GM12878 (cell line): ENCODE results near the gene ZNF581. TPM values are rescaled to one million over a fixed set of nuclear protein-coding genes. Genes with fewer than 3 reads are reported as not detected.

Source experiments
- ATAC-seq: fragments of 200-7000 bp; cut with Tn5 transposase; 3 replicates; pipeline ENCODE4 v1.9.1; 2020; ENCODE audit warnings: mild to moderate bottlenecking, moderate library complexity
- BruUV-seq: library from RNA; stranded (reverse); fragments of 400-500 nt; replicated peaks from 2 replicates; lab custom pipeline; 2021; lab: Mats Ljungman, UMichigan
- CTCF ChIA-PET: fragments of 300-600 bp; sonication (Branson Sonifier 250); formaldehyde crosslinking; extraction: SDS; loops from one replicate; lab custom pipeline; 2021; ENCODE audit warnings: inconsistent platforms; lab: Yijun Ruan, JAX
- POLR2A ChIA-PET: fragments of 350-600 bp; formaldehyde crosslinking; extraction: SDS; loops from one replicate; lab custom pipeline; 2021; ENCODE audit warnings: inconsistent platforms; lab: Charles Lee
- RAD21 ChIA-PET: fragments of 300-600 bp; sonication (Branson Sonifier 250); formaldehyde crosslinking; loops from one replicate; lab custom pipeline; 2023; ENCODE audit warnings: antibody characterized with exemption; ENCODE audit not compliant: unreplicated experiment; lab: Charles Lee
- SMC1A ChIA-PET: fragments of 300-600 bp; sonication (Branson Sonifier 250); formaldehyde crosslinking; loops from one replicate; lab custom pipeline; 2023; ENCODE audit not compliant: unreplicated experiment, uncharacterized antibody; lab: Charles Lee
- DNase-seq: peaks from one replicate; pipeline ENCODE4 v3.0.0-alpha.2; 2011; ENCODE audit warnings: low read depth, low spot score
- FAIRE-seq: peaks from 3 replicates; lab custom pipeline; 2011; peaks lifted over from hg19 to GRCh38; lab: Jason Lieb, UNC
- H2AFZ ChIP-seq: 2 replicates; pipeline ENCODE4 v1.6.0; 2011; ENCODE audit warnings: low read depth, low read length, control low read depth; ENCODE audit not compliant: control insufficient read depth
- H3K27ac ChIP-seq: 2 replicates; pipeline ENCODE4 v1.5.1; 2011; ENCODE audit warnings: control low read depth; ENCODE audit not compliant: control insufficient read depth, insufficient read depth
- H3K27me3 ChIP-seq, 2 experiments: replicated peaks in 1 of 2; 2 replicates each; pipeline versions ENCODE4 v1.6.0 to v1.6.1; 2011; ENCODE audit warnings: low read length in 1 of 2; ENCODE audit not compliant: control insufficient read depth in 2 of 2, insufficient read depth in 2 of 2
- H3K36me3 ChIP-seq, 2 experiments: 2 replicates each; pipeline ENCODE4 v1.5.1; 2011; ENCODE audit warnings: low read length in 1 of 2; ENCODE audit not compliant: control insufficient read depth in 2 of 2, insufficient read depth in 2 of 2
- H3K4me1 ChIP-seq: 2 replicates; pipeline ENCODE4 v1.6.1; 2011; ENCODE audit warnings: mild to moderate bottlenecking, low read length, moderate library complexity, mixed read lengths; ENCODE audit not compliant: control insufficient read depth, insufficient read depth
- H3K4me2 ChIP-seq: 2 replicates; pipeline ENCODE4 v1.6.0; 2011; ENCODE audit warnings: control low read depth; ENCODE audit not compliant: control insufficient read depth, insufficient read depth
- H3K4me3 ChIP-seq: fragments of 200-600 bp; sonication (generic); 2 replicates; pipeline ENCODE4 v1.5.1; 2016
- H3K79me2 ChIP-seq: 2 replicates; pipeline ENCODE4 v1.6.0; 2011; ENCODE audit warnings: low read length; ENCODE audit not compliant: control insufficient read depth, insufficient read depth
- H3K9ac ChIP-seq: 2 replicates; pipeline ENCODE4 v1.8.0; 2011; ENCODE audit warnings: low read length, control low read depth, mixed read lengths; ENCODE audit not compliant: control insufficient read depth, insufficient read depth
- H3K9me3 ChIP-seq: replicated peaks from 3 replicates; pipeline ENCODE4 v1.5.1; 2011; ENCODE audit warnings: mild to moderate bottlenecking, low read length; ENCODE audit not compliant: control insufficient read depth, insufficient read depth
- H4K20me1 ChIP-seq: 2 replicates; pipeline ENCODE4 v1.6.0; 2011; ENCODE audit not compliant: control insufficient read depth, insufficient read depth
- CEBPZ ChIP-seq: fragments of 150-350 bp; IDR thresholded peaks from 2 replicates; pipeline ENCODE4 v1.6.1; 2016; ENCODE audit warnings: low read depth, low read length
- FOXK2 ChIP-seq: fragments of 450-650 bp; IDR thresholded peaks from 2 replicates; pipeline ENCODE4 v1.6.1; 2017; ENCODE audit warnings: mild to moderate bottlenecking, moderate library complexity
- JUND ChIP-seq: IDR thresholded peaks from 2 replicates; pipeline ENCODE4 v1.6.1; 2012; ENCODE audit warnings: low read depth, mild to moderate bottlenecking, low read length, improper control_type of control experiment, moderate library complexity
- KDM1A ChIP-seq: fragments of 200-600 bp; sonication (generic); IDR thresholded peaks from 2 replicates; pipeline ENCODE4 v1.6.1; 2016; ENCODE audit warnings: borderline replicate concordance
- NFYA ChIP-seq: IDR thresholded peaks from 2 replicates; pipeline ENCODE4 v1.6.1; 2011; ENCODE audit warnings: low read depth, mild to moderate bottlenecking, low read length, improper control_type of control experiment, borderline replicate concordance
- PML ChIP-seq: IDR thresholded peaks from 2 replicates; pipeline ENCODE4 v1.6.1; 2012; ENCODE audit warnings: low read length, inconsistent platforms
- POLR2AphosphoS5 ChIP-seq: IDR thresholded peaks from 2 replicates; pipeline ENCODE4 v1.6.1; 2011; ENCODE audit warnings: mild to moderate bottlenecking, low read length, inconsistent platforms
- RELB ChIP-seq: fragments of 450-650 bp; IDR thresholded peaks from 2 replicates; pipeline ENCODE4 v1.6.1; 2017; ENCODE audit warnings: low read depth, mild to moderate bottlenecking, moderate library complexity
- SREBF1 ChIP-seq: IDR thresholded peaks from 2 replicates; pipeline ENCODE4 v1.6.1; 2012; ENCODE audit warnings: mild to moderate bottlenecking, low read length
- TCF12 ChIP-seq: IDR thresholded peaks from 2 replicates; pipeline ENCODE4 v1.6.1; 2011; ENCODE audit warnings: low read depth, mild to moderate bottlenecking, low read length
- YY1 ChIP-seq: IDR thresholded peaks from 2 replicates; pipeline ENCODE4 v1.6.1; 2011; ENCODE audit warnings: low read depth, mild to moderate bottlenecking, low read length
- ZBTB4 ChIP-seq: fragments of 450-650 bp; formaldehyde crosslinking; IDR thresholded peaks from 2 replicates; pipeline ENCODE4 v1.4.0; 2022; ENCODE audit warnings: mild to moderate bottlenecking, moderate library complexity
- WGBS: methylation state at CpG from one replicate; pipeline ENCODE4 v1.1.6; 2016; ENCODE audit warnings: low lambda C conversion rate; ENCODE audit not compliant: insufficient replicate concordance, insufficient coverage; ENCODE audit errors: missing lambda C conversion rate; 5-methylcytosine and 5-hydroxymethylcytosine counted together
- in situ Hi-C: fragments of 300-500 bp; cut with MboI; formaldehyde crosslinking; loops from 9 replicates; pipeline ENCODE4 v1.14.3; 2018; ENCODE audit warnings: mixed read lengths
- intact Hi-C: fragments of 100-400 bp; cut with micrococcal nuclease; formaldehyde crosslinking; loops from one replicate; pipeline ENCODE4 v1.14.2; 2022; ENCODE audit not compliant: unreplicated experiment
- polyA plus RNA-seq, 11 experiments: library from polyadenylated mRNA; depleted of rRNA in 4 of 11; unstranded in 6 of 11; stranded (reverse) in 5 of 11; fragments of >200 nt; fragmentation: Nextera tagmentation in 4 of 11; fragmentation: Illumina TruSeq in 1 of 11; extraction: Ambion mirVana in 4 of 11; extraction: Trizol in 1 of 11; gene quantifications; 1 replicate in 1 of 11; 2 replicates in 10 of 11; pipeline versions ENCODE4 v1.2.1 to v1.2.3, GENCODE V29; 2011 to 2016; ENCODE audit warnings: inconsistent platforms in 2 of 11, missing spikeins in 2 of 11, low read depth in 1 of 11
- total RNA-seq, 4 experiments: library from RNA; depleted of rRNA in 3 of 4; stranded (reverse); fragments of >200 nt in 3 of 4; fragmentation: Illumina TruSeq in 1 of 4; extraction: Trizol in 1 of 4; gene quantifications; 2 replicates each; pipeline versions ENCODE4 v1.2.1 to v1.2.3, GENCODE V29; 2013 to 2021

The ZNF581 gene
- total and polyA plus RNA-seq, 10 of the 15 experiments (the other 5 are each of a cell fraction or from before 2014, with no cell fraction given) = 4.7 to 45.4 (median 22.2) TPM

- TF ChIP-seq ZBTB4 (CRISPR knock-in tag) (no peak), SREBF1 (no peak), RELB (no peak)
Observed at GRCh38 chr19:55692681-55693081, 49.2 kb downstream of the ZNF581 start (continued).

GRCh38 chr19:55693336-55693974 is 50.0 kb downstream of the ZNF581 start:
- H3K4me2 ChIP-seq = no peak overlapping the region
- H3K27ac ChIP-seq = no peak overlapping the region
- intact Hi-C loops (no loop called here), in situ Hi-C loops (no loop called here)
- H3K4me1 ChIP-seq = no peaks in the 10 kb centered on the region
- no peaks in the 10 kb centered on the region for H3K79me2 ChIP-seq
- ATAC-seq (no peak), FAIRE-seq (no peak), DNase-seq (no peak)
- no peak overlapping the region for H3K4me3 ChIP-seq
- WGBS = 95% methylated on average over 20 of the region's 20 CpGs
- SMC1A ChIA-PET = no interaction called here
- peaks cover 9 to 41% of the 10 kb centered on the region in 2 experiments; a peak in 3 of 4 replicates for H3K36me3 ChIP-seq
- H2AFZ ChIP-seq = no peak overlapping the region
- H3K27me3 ChIP-seq = no peaks in the 10 kb centered on the region
- H4K20me1 ChIP-seq = no peaks in the 10 kb centered on the region
- RAD21 ChIA-PET = no interaction called here
- H3K9me3 ChIP-seq = no peaks in the 10 kb centered on the region
- POLR2A ChIA-PET = no interaction called here
- BruUV-seq = no TSS peak
- H3K9ac ChIP-seq = no peak overlapping the region
- CTCF ChIA-PET = interaction anchor here (1.2 to 1.3 kb wide), 2 partner anchors 11 to 61 kb away, joined by 3 read pairs; no protein-coding TSS in a partner anchor
- TF ChIP-seq PML (no peak), JUND (no peak), POLR2AphosphoS5 (no peak), FOXK2 (no peak), CEBPZ (no peak), KDM1A (no peak), TCF12 (no peak), YY1 (no peak), NFYA (no peak)
